GM12892 (cell line): Measurements from ENCODE around the gene HOXA7.

Experiments used
- DNase-seq: peaks from one replicate; pipeline ENCODE4 v3.0.0; 2011; ENCODE audit not compliant: insufficient read length
- FAIRE-seq: peaks from 2 replicates; lab custom pipeline; 2011; peaks lifted over from hg19 to GRCh38; lab: Jason Lieb, UNC
- POLR2A ChIP-seq: IDR thresholded peaks from 2 replicates; pipeline ENCODE4 v1.6.1; 2011; ENCODE audit warnings: low read depth, low read length, control low read depth
- POLR2AphosphoS5 ChIP-seq: IDR thresholded peaks from 2 replicates; pipeline ENCODE4 v1.6.1; 2011; ENCODE audit warnings: low read depth, low read length, control low read depth
- TAF1 ChIP-seq: IDR thresholded peaks from 2 replicates; pipeline ENCODE4 v1.6.1; 2011; ENCODE audit warnings: low read depth, mild to moderate bottlenecking, control low read depth, low read length, borderline replicate concordance

Gene HOXA7

GRCh38 chr7:27104341-27105058 lies 52.0 kb downstream of the HOXA7 start:
- FAIRE-seq = no peak
- DNase-seq = no peak
- TF ChIP-seq POLR2AphosphoS5 (no peak), TAF1 (no peak), POLR2A (no peak)
